GM10847 (cell line): ENCODE data around the gene HIRIP3.

Experiments used
- POLR2A ChIP-seq: IDR thresholded peaks from 2 replicates; pipeline ENCODE4 v1.6.1; 2011; ENCODE audit not compliant: insufficient read length; ENCODE audit errors: extremely low read depth

The HIRIP3 gene

GRCh38 chr16:30024451-30024850 lies 29.0 kb upstream of the HIRIP3 start:
- no peak for TF ChIP-seq POLR2A

- TF ChIP-seq POLR2A: no peak
Observed at GRCh38 chr16:30023586-30023985, 28.2 kb upstream of the HIRIP3 start.

- TF ChIP-seq POLR2A: no peak
Observed at GRCh38 chr16:30022887-30023286, 27.5 kb upstream of the HIRIP3 start, which contains the start of gene C16orf92. C16orf92 (plus strand) TSS chr16:30023198; CDS start chr16:30023341, 143 bp downstream.

- no peak for TF ChIP-seq POLR2A
Observed at GRCh38 chr16:30018731-30019158, 23.3 kb upstream of the HIRIP3 start.

- no peak for TF ChIP-seq POLR2A
Observed at GRCh38 chr16:30017277-30017656, 21.9 kb upstream of the HIRIP3 start.

GRCh38 chr16:30016555-30017276 lies 21.3 kb upstream of the HIRIP3 start:
- no peak for TF ChIP-seq POLR2A

- TF ChIP-seq POLR2A: no peak
Observed at GRCh38 chr16:30011714-30012504, 16.5 kb upstream of the HIRIP3 start.

- no peak for TF ChIP-seq POLR2A
Observed at GRCh38 chr16:30010844-30011713, 15.7 kb upstream of the HIRIP3 start, which contains the start of gene DOC2A. DOC2A (minus strand) TSS chr16:30011027; CDS start chr16:30010222, 805 bp downstream.

- TF ChIP-seq POLR2A: no peak
Observed at GRCh38 chr16:30009990-30010843, 14.8 kb upstream of the HIRIP3 start.

GRCh38 chr16:30009085-30009862 lies 13.9 kb upstream of the HIRIP3 start:
- TF ChIP-seq POLR2A: no peak

GRCh38 chr16:30007378-30007895 lies 12.0 kb upstream of the HIRIP3 start:
- TF ChIP-seq POLR2A: no peak

GRCh38 chr16:30006659-30007377 lies 11.4 kb upstream of the HIRIP3 start:
- no peak for TF ChIP-seq POLR2A

GRCh38 chr16:30006095-30006473 lies 10.7 kb upstream of the HIRIP3 start:
- no peak for TF ChIP-seq POLR2A
